Hepatic stellate cell (primary cell): ENCODE results near the gene CDK18.

Experiments used
- DNase-seq: peaks from one replicate; pipeline ENCODE4 v3.0.0; 2011; ENCODE audit warnings: low spot score

Gene CDK18

GRCh38 chr1:205570173-205570501 is 65.7 kb downstream of the CDK18 start:
- no peak for DNase-seq

DNA sequence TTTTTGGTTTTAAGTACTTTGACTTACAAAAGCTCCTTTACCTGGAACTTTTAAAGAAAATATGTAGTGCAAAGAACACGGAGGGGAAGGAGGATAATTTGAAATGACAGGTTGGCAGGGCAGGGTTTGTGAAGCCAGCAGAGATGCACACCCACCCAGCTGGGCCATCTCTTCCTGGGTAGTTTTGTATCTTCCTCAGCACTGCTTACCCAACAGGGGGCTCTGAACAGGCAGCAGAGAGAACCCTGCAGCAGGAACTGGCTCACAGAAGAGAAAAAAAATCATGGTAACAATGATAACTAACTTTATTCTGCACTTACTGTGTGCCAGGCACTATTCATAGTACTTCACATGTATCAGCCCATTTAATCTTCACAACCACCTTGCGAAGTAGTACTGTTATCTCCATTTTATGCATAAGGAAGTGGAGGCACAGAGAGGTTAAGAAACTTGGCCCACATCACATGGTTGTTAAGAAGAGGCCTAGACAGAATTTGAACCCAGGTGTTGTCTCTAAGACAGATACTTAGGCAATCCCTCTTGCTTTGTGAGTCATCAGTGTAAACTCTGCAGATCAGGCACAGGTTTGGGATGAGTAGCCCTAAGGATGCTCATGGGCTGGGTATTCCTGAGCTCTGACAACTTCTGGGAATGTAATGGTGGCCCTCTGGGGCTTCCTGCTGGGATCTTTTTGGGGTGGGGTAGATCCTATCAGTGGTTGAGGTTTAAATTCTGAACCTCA is 66.5 kb downstream of the CDK18 start:
- no peak for DNase-seq

DNA sequence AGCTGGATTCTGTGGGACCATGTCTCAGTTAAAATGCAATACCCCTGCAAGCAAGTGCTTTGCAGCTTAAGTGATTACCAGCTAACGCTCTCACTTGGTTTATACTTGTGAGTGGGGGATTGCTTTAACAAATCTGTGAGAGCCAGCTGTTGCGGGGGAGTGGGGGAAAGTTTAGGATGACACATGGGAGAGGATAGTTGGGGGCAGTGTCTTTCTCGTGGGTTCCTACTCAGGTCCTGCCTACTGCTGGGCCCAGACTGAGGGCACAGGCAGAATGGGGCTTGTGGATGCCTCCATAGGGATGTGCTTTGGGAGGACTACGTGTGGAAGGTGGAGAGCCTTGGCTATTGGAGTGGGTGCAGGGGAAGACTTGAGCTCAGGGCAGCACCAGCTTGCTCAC is 67.3 kb downstream of the CDK18 start:
- DNase-seq, result no peak

DNA sequence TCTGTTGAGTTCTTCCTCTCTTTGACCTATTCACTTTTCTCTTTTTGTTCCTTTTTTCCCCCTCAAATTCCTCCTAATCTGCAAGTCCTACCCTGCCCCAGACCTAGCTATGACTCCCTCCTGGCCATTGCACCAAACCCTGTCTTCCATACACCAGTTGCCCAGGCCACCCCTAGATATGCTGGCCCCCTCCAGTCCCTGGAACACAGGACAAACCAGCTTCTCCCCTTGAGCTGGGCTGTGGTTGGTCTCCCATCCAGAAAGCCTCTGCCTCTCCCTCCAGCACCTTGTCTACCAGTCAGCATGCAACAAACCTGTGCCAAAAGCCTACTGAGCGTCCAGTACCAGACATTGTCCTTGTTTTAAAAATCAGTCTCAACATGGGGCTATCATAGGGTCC is 68.0 kb downstream of the CDK18 start:
- DNase-seq, result no peak

DNA sequence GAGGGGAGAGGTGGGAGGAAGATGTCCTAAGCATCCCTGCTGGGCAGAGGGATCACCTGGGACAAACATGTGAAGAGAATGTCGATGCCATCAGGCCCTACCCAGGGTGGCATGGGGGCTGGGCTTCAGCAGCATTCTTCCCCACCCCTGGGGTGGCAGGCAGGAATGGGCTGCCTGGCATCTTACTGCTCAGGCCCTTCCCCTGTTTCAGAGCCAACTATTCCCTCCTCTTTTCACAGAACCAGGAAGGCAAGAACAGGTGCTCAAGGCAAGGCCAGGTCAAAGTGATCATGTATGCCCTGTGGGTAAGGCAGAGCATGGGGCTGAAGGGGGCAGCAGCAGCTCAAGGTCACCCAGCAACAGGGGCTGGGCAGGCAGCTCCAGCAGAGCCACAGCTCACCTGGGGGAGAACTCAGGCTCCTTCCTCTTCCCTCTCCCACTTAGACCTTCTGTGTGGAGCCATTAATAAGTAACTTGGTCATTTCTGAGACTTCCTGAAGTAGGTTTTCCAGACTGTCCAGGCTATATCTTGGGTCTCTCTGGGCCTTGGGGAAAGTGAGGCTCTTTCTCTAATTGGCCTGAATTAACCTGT is 70.9 kb downstream of the CDK18 start:
- DNase-seq, result no peak

DNA sequence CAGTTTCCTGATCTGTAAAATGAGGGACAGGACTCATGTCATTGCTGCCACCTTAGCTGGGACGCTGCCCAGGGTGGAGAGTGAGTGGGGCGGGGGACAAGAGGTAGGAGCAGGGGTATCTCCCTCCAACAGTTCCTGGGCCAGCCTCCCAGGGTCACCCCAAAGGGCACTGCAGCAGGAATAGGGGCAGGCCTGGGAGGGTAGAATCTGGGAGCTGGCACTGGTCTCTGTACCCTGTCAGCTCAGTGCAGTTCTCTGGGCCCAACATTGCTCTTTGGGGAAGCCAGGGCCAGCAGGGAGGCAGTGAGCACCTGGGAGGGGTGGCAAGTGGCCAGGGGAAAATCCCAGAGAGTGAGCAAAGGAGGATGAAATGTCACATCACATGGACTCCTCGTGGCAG is 71.5 kb downstream of the CDK18 start:
- DNase-seq, result no peak

DNA sequence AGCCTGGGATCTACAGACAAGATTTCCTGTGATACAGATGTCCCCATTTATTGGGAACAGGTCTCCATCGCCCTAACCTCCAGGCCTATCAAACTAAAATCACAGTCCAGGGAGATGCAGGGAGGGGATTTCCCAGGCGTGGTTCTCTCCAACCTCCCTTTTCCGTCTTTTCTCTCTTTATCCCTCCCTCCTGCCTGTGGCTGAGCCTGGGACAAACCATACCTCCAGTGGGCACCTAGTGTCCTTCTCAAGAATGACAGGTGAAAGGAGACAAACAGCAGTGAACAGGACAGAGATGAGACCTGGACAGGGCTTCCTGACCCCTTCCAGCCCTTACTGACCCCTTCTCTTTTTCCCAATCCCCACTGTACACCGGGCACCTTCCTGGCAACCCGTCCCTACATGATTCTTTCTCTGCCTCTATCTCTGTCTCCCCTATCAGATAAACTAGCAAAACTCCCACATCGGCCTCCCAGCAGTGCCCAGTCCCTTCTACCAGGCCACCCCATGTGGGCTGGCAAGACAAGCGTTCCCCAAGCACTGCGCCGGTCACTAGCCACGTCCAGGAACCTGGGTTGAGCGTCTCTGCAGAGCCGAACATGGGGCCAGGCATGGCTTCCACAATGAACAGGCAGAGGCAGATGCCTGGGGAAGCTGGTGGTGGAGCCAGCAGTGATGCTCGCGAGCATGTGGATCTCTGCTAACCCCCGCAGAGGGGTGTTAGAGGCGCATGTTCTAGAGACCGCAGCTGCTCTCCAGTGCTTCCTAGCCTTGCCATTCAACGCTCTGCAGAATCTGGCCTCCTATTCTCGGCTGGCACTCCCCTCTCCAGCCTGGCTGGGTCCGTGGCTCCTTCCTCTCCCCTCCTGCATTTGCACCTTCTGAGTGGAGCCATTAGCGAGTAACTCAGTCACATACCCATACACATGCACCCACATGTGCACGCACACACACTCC is 72.6 kb downstream of the CDK18 start:
- no peak for DNase-seq

DNA sequence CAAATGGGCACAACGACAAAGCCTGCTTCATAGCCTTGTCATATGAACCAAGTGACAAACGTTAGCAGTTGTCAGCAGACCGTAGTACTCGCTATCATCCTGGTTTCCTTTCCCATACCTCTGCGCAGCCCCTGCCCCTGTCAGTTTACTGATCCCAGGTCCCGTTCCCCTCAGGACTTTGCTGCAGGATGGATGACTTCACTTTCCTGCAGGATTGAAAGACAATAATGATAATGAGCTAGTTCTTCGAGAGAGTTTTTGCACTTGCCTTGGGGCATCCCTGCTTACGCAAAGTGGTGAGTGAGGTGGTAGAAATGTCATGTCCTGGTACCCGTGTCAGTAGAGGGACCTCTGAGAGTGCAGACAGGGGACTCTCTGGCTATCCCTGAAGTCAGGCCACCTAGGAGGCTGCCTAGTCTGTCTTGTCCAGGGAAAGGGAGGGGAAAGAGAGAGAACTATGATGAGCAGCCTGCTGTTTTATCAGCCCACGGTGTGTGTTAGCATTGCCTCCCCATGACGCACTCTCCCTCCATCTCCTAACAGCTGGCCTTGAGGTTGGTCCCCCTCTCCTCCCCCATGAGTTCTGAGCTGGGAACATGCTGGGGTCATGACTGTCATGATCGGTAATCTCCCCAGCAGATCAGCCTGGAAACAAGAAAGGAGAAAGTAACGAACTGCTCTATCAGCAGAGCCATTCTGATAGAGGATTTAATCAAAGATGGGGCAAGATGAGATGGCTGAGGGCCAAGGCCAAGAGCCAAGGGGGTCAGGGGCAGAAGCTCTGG is 73.6 kb downstream of the CDK18 start:
- no peak for DNase-seq

DNA sequence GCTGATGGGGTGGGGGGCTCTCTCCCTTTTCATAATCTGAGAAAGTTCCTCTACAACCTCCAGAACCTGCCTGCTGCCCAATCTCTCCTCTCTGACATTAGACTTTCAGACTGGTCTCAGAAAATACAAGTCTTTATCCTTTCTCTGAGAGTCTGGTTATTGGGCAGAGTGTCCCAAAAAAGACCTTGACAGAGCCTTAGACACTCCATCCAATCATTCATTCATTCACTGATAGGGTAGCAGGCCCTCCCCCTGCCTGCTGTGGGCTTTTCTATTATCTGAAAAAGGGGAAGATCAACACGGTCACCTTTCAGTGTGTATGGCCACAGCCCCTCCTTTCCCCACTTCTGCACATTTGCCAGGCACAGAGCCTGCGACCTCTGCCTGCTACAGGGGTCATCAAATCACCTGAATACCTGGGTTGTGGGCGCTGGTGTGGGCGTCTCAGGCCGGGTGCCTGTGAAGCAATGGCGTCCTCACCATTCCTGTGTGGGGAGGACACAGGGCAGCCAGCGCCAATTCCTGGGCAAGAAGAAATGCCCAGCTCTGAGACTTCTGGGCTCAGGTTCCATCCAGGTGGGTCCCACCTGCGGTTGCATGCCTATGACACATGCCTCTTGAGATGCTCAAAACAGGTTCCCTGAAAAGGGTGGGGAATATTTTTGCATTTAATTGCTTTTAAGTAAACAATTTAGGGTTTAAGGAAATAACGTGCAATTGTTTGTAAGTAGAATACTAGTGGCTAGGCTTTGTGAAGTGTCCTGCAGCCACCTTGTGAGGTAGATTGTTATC is 74.5 kb downstream of the CDK18 start:
- DNase-seq, result no peak

DNA sequence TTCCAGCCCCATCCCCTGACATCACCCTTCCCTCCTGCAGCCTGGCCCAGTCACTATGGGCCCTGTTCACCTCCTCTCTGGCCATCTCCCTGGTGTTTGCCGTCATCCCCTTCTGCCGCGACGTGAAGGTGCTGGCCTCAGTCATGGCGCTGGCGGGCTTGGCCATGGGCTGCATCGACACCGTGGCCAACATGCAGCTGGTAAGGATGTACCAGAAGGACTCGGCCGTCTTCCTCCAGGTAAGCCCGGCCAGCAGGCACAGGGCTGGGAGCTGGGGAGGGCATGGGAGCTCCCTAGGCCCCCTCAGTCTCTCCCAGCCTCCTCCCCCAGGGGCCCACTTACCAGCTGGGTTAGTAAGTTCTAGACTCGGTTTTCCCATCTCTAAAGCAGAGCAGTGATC is 75.2 kb downstream of the CDK18 start:
- DNase-seq, result no peak

- no peak for DNase-seq
These were observed 75.9 kb downstream of the CDK18 start for GRCh38 chr1:205580140-205580922.

DNA sequence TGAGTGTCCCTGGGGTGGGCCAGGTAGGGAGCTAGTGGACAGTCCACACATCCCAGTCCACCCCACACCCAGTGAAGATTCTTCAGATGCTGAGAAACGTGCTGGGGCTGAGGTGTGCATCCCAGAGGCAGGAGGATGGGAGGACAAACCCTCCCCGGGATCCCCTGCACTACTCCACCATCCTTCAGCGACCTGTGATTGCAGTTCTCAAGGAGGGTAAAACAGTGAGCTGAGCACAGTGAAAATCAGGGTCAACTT is 76.4 kb downstream of the CDK18 start:
- DNase-seq, result no peak

DNA sequence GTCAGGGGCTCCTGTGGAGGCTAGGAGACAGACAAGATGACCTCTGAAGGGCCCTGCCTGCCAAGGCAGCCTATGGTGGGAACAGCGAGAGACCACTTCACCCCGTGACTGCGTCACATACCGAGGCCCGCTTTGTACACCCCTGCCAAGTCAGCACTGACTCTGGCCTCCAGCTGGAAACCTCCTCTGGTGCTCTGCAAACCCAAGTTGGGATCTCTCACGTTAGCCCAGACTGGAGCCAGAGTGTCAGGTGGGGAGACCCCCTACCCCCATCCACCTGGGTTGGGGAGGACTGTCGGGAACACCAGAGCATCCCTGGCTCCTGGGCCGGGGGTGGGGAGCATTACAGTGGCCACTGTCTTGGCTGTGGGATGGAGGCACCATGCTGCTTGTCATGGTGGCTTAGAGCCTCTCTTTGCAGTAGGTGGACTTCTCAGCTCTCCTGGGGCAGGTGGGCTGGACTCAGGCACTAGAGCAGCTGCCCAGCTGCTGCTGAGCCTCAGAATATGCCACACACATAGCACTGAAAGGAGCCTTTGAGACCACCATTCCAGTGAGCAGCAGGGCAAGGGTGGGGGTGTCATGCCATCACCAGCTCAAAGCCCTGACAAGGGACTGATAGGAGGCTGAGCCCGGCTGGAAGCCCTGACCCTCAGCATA is 77.0 kb downstream of the CDK18 start:
- DNase-seq, result no peak

DNA sequence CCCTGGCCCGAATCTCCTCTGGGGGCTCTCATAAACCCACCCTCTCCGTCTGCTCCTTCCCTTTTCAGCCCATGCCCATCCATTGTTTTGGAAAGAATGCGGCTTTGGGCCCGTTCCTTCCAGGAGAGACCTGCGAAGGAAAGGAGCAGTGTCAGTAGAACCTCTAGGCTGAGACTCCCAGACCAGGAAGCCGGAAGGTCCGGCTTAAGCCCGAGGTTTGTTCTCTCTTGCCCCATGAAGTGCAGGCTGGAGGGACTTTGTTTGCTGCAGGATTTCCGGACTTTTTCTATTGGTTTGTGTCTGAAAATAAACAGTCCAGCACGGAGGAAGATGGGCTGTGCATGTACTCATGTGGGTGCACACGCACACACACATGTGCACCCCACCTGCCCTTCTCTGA is 77.6 kb downstream of the CDK18 start:
- DNase-seq, result no peak
